ENCODE data around the gene IDS. TPM values are rescaled to one million over a fixed set of nuclear protein-coding genes. Genes with fewer than 3 reads are reported as not detected.

IDS gene
- total RNA-seq, 1 experiment from 2014 or later, result 39.2 TPM

DNA sequence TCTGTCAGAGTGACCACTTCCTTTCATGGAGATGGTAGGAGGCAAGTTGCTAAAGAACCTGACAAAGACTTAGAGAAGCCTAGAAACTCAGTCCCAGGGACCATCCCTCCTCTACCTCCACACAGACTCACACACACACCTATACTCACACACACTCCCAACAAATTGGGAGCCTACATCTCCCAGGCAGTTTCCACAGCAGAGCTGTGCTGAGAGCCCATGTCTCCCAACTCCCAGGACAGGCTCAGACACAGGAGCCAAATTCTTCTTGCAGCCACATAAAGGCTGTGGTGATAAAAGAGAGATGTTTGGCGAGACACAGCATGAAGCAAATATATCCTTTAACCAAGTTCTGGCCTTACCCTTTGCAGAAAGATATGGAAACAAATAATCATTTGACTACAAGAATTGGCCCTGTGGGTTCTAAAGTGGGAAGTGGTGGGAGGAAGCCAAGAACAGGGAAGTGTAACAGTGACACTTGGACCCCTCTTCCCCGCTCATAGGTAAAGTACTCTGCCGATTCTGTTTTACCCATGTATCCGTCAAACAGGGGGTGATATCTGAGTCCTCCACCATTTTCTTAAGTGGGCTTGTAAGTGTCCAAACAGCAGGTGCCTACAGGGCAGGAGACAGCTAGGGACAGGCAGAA lies 11.0 kb upstream of the IDS start:
- Histone ChIP-seq H2BK120ac (ENCODE audit: low read depth, low read length, poor library complexity, severe bottlenecking) (no peak overlapping the region), H3K18ac (ENCODE audit: insufficient read length, low read depth, low read length) (no peak overlapping the region), H2AFZ (ENCODE audit: low read length) (no peak overlapping the region), H3K9me3 (ENCODE audit: control insufficient read depth, low read depth, low read length) (peaks cover 27% of the 10 kb centered on the region), H3K27ac (ENCODE audit: insufficient read length, low read depth, low read length) (no peak overlapping the region), H3K4me2 (ENCODE audit: insufficient read depth, insufficient read length, low read length) (no peak overlapping the region), H2BK12ac (ENCODE audit: insufficient read length, low read depth, low read length) (no peak overlapping the region), H3K79me1 (ENCODE audit: insufficient read depth, low read depth, low read length, poor library complexity, severe bottlenecking) (no peaks in the 10 kb centered on the region), H3K23ac (ENCODE audit: insufficient read length, low read depth, low read length) (no peak overlapping the region), H2BK20ac (ENCODE audit: low read depth, low read length, poor library complexity, severe bottlenecking) (no peak overlapping the region), H4K91ac (ENCODE audit: insufficient read length, low read depth, low read length) (no peak overlapping the region), H3K56ac (ENCODE audit: insufficient read length, low read depth, low read length) (no peak overlapping the region), H3K14ac (ENCODE audit: insufficient read depth, low read length) (no peak overlapping the region), H3T11ph (ENCODE audit: low read length) (no peak overlapping the region), H3K4ac (ENCODE audit: low read depth, low read length) (no peak overlapping the region), H3K27me3 (ENCODE audit: insufficient read depth, low read length) (no peaks in the 10 kb centered on the region), H4K8ac (replicated peaks; ENCODE audit: insufficient read length, low read depth, low read length) (no peak overlapping the region), H2BK15ac (ENCODE audit: low read depth, low read length) (no peak overlapping the region), H3K4me1 (ENCODE audit: insufficient read depth, low read length) (no peaks in the 10 kb centered on the region), H4K20me1 (ENCODE audit: control insufficient read depth, insufficient read depth, insufficient read length) (no peaks in the 10 kb centered on the region), H3K79me2 (ENCODE audit: insufficient read depth, low read length) (no peaks in the 10 kb centered on the region), H4K5ac (ENCODE audit: insufficient read length, low read depth, low read length) (no peak overlapping the region), H3K9ac (ENCODE audit: extremely low read depth, insufficient read length, low read length) (no peak overlapping the region), H3K23me2 (ENCODE audit: insufficient read length, low read depth, low read length, poor library complexity, severe bottlenecking) (no peaks in the 10 kb centered on the region), H2BK5ac (ENCODE audit: insufficient read length, low read length) (no peak overlapping the region), H2AK5ac (ENCODE audit: insufficient read length, low read length) (no peak overlapping the region)
- peaks cover 16 to 18% of the 10 kb centered on the region in 2 experiments for H3K4me1 Mint-ChIP-seq
- H3K4me3 Mint-ChIP-seq, result no peak overlapping the region
- TF ChIP-seq CTCF (conservative IDR thresholded peaks at IDR 0.05), result no peak
- H3K9me3 Mint-ChIP-seq, result peaks cover 72 to 80% of the 10 kb centered on the region in 2 experiments
- no peak overlapping the region for H3K27ac Mint-ChIP-seq
- DNase-seq, result no peak
- peaks cover 3 to 17% (median 10%) of the 10 kb centered on the region in 3 experiments; a peak in 6 of 7 replicates for H3K36me3 Mint-ChIP-seq (ENCODE audit: insufficient read depth in 1 of 3, low read depth in 3 of 3)
- no CpG with 5 or more reads among the region's 4 CpGs for WGBS (ENCODE audit: extremely low coverage, insufficient read length, low lambda C conversion rate)
- H3K27me3 Mint-ChIP-seq (ENCODE audit: low read depth), result peaks cover 1% of the 10 kb centered on the region; the same call in 1 of the 2 replicates
